Activated CD4-positive, CD25-positive, alpha-beta regulatory T cell treated with anti-CD3 and anti-CD28 coated beads, Interleukin-2, amount 50 U/mL, for 72 hours (primary cell): ENCODE data around the gene KLF7.

Experiments
- DNase-seq: peaks from one replicate; pipeline ENCODE4 v3.0.0; 2021

KLF7 gene

GRCh38 chr2:207088276-207088675 lies 77.5 kb downstream of the KLF7 start:
- no peak for DNase-seq

- DNase-seq: no peak
Observed at GRCh38 chr2:207087046-207087902, 78.5 kb downstream of the KLF7 start.

- no peak for DNase-seq
Observed at GRCh38 chr2:207086136-207086535, 79.6 kb downstream of the KLF7 start.

GRCh38 chr2:207085110-207085509 lies 80.6 kb downstream of the KLF7 start:
- DNase-seq: no peak

- DNase-seq: no peak
Observed at GRCh38 chr2:207083361-207084110, 82.2 kb downstream of the KLF7 start.

- no peak for DNase-seq
Observed at GRCh38 chr2:207082619-207083018, 83.1 kb downstream of the KLF7 start.

GRCh38 chr2:207078186-207078798 lies 87.5 kb downstream of the KLF7 start:
- no peak for DNase-seq

- DNase-seq: no peak
Observed at GRCh38 chr2:207077266-207077665, 88.5 kb downstream of the KLF7 start.

GRCh38 chr2:207075456-207075855 lies 90.3 kb downstream of the KLF7 start:
- DNase-seq: no peak

GRCh38 chr2:207073801-207074678 lies 91.7 kb downstream of the KLF7 start:
- peak; percentile 33 for DNase-seq

- no peak for DNase-seq
Observed at GRCh38 chr2:207073412-207073800, 92.3 kb downstream of the KLF7 start.

- no peak for DNase-seq
Observed at GRCh38 chr2:207072571-207072970, 93.2 kb downstream of the KLF7 start.

GRCh38 chr2:207071820-207072219 lies 93.9 kb downstream of the KLF7 start:
- DNase-seq: no peak

GRCh38 chr2:207067473-207067872 lies 98.3 kb downstream of the KLF7 start:
- no peak for DNase-seq

GRCh38 chr2:207066791-207067460 lies 98.8 kb downstream of the KLF7 start:
- no peak for DNase-seq

- no peak for DNase-seq
Observed at GRCh38 chr2:207066166-207066565, 99.6 kb downstream of the KLF7 start.

GRCh38 chr2:207064128-207064690 lies 101.5 kb downstream of the KLF7 start:
- no peak for DNase-seq

GRCh38 chr2:207061181-207061580 lies 104.6 kb downstream of the KLF7 start:
- DNase-seq: no peak

GRCh38 chr2:207055257-207055656 lies 110.5 kb downstream of the KLF7 start:
- no peak for DNase-seq

GRCh38 chr2:207054521-207054920 lies 111.2 kb downstream of the KLF7 start:
- no peak for DNase-seq

- no peak for DNase-seq
Observed at GRCh38 chr2:207051385-207051965, 114.3 kb downstream of the KLF7 start.
